GM12892 (cell line): ENCODE data around the gene ZNF771.

Experiments
- DNase-seq: peaks from one replicate; pipeline ENCODE4 v3.0.0; 2011; ENCODE audit not compliant: insufficient read length
- FAIRE-seq: peaks from 2 replicates; lab custom pipeline; 2011; peaks lifted over from hg19 to GRCh38; lab: Jason Lieb, UNC
- POLR2A ChIP-seq: IDR thresholded peaks from 2 replicates; pipeline ENCODE4 v1.6.1; 2011; ENCODE audit warnings: low read depth, low read length, control low read depth
- POLR2AphosphoS5 ChIP-seq: IDR thresholded peaks from 2 replicates; pipeline ENCODE4 v1.6.1; 2011; ENCODE audit warnings: low read depth, low read length, control low read depth
- TAF1 ChIP-seq: IDR thresholded peaks from 2 replicates; pipeline ENCODE4 v1.6.1; 2011; ENCODE audit warnings: low read depth, mild to moderate bottlenecking, control low read depth, low read length, borderline replicate concordance

ZNF771 gene

DNA sequence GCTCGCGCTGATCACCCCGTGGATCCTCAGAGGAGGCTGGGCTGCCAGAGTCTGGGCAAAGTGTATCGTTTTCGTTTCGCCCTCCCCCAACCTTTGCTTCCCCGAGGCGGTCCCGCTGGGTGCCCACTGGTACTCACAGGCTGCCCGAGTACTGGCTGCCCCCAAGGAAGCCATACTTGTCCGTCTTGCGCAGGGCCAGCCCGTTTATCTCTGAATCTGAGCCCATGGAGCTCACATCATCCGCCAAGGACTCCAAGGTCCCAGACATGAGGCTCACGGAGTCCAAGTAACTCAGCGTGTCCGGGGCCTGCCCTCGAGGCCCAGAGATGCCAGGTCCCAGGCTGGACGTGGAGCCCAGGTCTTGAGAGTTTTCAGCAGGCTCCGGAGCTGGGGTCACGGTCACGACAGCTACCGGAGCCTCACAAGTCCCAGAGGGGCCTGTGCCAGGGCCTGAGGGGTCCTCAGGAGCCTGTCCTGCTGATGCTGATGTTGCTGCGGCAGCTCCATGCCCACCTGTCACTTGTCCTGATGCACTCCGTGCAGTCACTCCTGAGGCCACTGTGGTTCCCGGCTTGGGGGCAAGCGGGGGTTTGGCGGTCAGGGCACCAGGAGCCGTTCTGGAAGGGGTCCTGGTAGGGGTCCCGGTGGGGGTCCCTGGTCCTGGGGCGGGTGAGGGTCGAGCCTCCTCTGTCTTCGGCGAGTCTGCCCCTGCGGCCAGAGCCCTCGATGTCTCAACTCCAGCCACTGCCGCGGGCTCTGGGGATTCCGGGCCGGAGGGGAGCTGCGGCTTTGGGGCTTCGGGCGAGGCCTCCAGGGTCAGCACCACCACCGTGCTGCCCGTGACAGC is 38.1 kb upstream of the ZNF771 start:
- FAIRE-seq = peak; percentile 27
- no peak for DNase-seq
- TF ChIP-seq POLR2A = no peak

DNA sequence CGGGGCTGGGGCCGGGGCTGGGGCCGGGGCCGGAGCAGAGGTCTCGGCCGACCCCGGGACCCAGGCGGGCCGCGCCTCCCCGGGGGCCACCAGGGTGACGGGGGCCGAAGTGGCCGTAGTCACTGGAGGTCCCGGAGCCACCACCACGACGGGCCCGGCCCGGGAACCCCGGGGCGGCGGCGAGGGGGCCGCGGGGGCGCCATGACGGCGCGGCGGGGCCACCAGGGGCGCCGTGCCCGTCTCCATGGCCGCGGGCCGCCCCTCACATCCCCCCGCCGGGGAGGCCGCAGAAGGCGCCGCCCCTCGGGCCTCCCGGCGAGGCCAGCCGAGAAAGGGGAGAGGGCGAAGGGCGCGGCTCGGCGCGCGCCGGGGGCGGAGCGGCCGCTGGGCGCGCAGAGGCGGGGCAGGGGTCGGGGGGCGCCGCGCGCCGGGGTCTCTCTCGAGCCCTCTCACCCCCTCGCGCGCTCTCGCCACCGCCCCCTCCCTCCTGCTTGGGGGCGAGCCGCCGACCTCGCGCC is 37.4 kb upstream of the ZNF771 start:
- DNase-seq = no peak
- TF ChIP-seq TAF1 (no peak), POLR2A (peak; percentile 52; the same call in 1 of the 2 replicates)
- no peak for FAIRE-seq

DNA sequence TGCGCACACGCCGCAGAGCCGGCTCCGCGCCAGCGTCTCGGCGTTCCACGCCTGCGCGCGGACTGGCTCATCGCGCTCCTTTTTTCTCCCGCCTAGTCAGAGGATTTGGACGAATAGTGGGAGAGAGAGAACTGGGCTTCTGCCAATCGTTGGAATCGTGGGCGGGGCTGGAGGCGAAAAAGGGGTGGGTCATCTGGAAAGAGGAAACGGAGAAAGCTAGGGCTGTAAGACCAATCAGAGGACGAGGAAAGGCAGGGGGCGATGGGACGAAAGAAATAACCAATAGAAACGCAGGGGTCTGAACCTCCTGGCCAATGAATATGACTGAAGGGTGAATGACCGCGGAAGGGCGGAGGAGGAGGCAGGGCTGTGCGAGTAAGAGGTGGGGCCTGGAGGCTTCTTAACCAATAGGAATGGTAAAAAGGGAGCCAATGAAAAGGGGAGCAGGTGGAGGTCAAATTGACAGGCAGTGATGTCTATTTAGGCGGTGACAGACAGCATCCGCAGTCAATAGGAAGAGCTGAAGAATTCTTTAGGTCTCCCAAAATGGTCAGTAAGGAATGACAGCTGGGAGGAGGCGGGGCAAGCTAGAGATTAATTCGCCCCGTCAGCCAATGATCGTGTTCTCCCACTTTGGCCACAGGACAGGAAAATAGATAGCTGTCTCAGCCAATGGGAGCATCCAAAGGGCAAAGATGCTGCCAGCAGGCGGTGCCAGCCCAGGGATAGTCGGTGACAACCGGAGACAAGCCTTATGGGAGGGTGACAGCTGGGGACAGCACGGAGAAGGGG is 36.8 kb upstream of the ZNF771 start, which contains the start of gene TBC1D10B:
TSS of gene TBC1D10B (minus strand) at position 39 of the 792 bp plus-strand sequence. CDS start 311 bp downstream, outside the sequence.
- peak; percentile 94 for DNase-seq

DNA sequence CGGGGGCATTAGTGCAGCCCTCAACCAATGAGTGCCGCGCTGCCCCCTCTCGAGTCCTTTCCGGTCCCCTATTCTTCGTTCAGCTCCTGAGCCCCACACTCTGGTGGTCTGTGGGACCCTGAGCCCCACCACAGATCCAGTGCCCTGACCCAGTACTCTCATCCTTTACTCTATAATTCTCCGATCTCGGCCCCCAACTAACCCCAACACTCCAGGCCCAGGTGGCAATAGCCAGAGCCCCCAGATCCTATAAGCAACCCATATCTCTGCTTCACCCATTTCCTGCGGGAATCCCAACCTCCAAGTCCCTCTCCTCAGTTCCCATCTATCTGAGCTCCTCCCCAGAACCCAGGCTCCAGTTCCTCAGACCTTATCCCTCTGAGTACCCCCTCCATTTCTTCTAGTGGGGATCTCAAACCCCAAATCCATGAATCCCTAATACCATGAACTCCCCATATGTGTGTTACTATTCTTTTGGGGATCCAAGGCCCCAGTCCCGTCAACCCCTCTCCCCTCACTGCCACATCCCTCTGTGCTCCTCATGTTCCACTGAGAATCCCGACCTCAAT is 36.1 kb upstream of the ZNF771 start:
- FAIRE-seq (peak; percentile 9), DNase-seq (no peak)
- no peak for TF ChIP-seq TAF1
- peak; percentile 63; the same call in 1 of the 2 replicates for TF ChIP-seq POLR2A
- TF ChIP-seq POLR2AphosphoS5 = 0 out of 2 replicates have a peak, but pooled peaks have one; percentile 22

More for the DNA sequence above, 36.8 kb upstream of the ZNF771 start, which contains the start of gene TBC1D10B:
- TF ChIP-seq POLR2A = no peak
- no peak for TF ChIP-seq TAF1
- no peak for TF ChIP-seq POLR2AphosphoS5
- FAIRE-seq = peak; percentile 99

DNA sequence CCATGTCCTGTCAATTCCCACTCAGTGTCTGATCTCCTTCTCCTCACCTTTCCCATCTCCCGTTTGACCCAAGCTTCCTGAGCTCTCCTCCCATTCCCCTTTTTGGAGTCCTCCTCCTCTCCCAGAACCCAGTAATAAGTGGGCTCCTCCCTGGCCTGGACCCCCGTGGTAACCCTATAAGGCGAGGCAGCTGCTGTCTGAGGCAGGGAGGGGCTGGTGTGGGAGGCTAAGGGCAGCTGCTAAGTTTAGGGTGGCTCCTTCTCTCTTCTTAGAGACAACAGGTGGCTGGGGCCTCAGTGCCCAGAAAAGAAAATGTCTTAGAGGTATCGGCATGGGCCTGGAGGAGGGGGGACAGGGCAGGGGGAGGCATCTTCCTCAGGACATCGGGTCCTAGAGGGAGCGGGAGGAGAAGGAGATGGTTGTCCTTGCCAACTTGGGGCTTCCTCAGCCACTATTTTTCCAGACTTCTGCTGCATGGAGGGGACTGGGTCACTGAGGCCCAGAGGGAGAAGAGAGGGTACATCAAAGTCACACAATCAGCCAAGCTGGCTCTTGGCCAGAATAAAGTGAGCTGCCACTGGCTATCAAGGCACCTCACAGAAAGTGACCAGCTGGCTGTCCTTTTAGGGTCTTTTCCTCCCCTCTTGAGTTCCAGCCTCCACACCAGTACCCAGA is 35.2 kb upstream of the ZNF771 start:
- FAIRE-seq (no peak), DNase-seq (no peak)
- TF ChIP-seq POLR2A (no peak), POLR2AphosphoS5 (no peak)

DNA sequence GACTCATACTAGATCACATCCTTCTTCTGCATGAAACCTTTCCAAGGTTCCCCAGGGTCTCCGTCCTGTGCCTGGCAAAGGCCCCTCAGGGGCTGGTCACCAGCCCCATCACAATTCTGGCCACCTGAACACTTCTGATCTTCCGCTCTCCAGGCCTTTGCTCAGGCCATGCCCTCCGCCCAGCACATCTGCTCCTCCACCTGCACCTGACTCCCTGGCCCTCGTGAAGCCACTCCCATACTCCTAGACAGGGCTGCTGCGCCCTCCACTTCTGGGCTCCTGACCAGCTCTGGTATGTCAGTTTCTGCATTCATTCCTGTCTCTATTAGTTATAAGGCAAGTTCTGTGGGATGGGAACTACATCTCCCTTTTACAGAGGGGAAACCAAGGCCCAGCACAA is 34.7 kb upstream of the ZNF771 start:
- DNase-seq (no peak), FAIRE-seq (no peak)
- TF ChIP-seq POLR2A (no peak), TAF1 (no peak), POLR2AphosphoS5 (no peak)

DNA sequence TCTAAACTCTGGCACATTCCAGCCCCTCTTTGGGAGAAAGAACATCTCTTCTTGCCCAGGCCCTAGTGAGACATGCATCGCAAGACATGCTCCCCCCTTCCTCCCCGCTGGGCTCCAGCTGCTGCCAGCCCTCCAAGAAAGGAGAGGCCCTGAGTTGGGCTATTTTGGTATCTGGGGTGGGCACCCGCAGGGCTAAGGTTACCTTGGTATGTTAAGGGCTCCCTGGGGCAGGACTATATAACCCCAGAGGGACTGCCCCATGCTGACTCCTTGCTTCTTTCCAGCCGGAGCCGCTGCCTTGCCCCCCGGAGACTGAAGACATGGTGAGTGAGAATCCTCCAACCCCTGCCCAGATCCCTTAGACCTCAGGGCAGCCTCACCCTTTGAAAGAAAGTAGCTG is 32.9 kb upstream of the ZNF771 start, which contains the start of gene MYL11:
TSS of gene MYL11 (plus strand) at position 265 of the 400 bp plus-strand sequence. CDS start at position 321, 56 bp downstream.
- no peak for TF ChIP-seq POLR2A
- TF ChIP-seq TAF1 = no peak
- no peak for TF ChIP-seq POLR2AphosphoS5
- no peak for FAIRE-seq

DNA sequence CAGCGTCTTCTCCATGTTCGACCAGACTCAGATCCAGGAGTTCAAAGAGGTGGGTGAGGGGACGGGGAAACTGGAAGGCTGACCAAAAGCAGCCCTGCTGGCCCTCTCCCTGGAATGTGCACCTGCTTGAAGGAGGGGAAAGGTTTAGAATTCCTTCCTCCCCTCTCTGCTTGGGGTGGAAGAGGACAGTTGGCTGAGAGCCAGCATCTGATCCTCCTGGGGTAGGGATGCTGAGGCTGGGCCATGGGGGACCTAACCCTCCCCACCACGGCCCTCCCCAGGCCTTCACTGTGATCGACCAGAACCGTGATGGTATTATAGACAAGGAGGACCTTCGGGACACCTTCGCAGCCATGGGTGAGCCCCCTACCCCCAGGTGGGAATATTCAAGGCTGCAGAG is 31.5 kb upstream of the ZNF771 start:
- DNase-seq (no peak), FAIRE-seq (no peak)
- no peak for TF ChIP-seq TAF1
- no peak for TF ChIP-seq POLR2AphosphoS5
- no peak for TF ChIP-seq POLR2A

More for the DNA sequence above, 32.9 kb upstream of the ZNF771 start, which contains the start of gene MYL11:
- no peak for DNase-seq

DNA sequence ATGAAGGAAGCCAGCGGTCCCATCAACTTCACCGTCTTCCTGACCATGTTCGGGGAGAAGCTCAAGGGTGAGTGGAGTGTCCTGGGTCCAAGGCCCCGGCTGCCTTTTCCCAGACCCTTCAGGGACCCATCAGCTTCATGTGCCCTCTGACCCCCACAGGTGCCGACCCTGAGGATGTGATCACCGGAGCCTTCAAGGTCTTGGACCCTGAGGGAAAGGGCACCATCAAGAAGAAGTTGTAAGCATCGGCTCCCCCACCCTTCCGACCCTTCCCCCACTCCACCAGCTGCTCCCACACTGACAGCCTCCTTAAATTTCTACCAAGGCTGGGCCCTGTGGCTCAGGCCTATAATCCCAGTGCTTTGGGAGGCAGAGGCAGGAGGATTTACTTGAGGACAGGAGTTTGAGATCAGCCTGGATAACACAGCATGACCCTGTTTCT is 30.9 kb upstream of the ZNF771 start:
- FAIRE-seq (no peak), DNase-seq (no peak)
- TF ChIP-seq POLR2A (no peak), POLR2AphosphoS5 (no peak), TAF1 (no peak)

DNA sequence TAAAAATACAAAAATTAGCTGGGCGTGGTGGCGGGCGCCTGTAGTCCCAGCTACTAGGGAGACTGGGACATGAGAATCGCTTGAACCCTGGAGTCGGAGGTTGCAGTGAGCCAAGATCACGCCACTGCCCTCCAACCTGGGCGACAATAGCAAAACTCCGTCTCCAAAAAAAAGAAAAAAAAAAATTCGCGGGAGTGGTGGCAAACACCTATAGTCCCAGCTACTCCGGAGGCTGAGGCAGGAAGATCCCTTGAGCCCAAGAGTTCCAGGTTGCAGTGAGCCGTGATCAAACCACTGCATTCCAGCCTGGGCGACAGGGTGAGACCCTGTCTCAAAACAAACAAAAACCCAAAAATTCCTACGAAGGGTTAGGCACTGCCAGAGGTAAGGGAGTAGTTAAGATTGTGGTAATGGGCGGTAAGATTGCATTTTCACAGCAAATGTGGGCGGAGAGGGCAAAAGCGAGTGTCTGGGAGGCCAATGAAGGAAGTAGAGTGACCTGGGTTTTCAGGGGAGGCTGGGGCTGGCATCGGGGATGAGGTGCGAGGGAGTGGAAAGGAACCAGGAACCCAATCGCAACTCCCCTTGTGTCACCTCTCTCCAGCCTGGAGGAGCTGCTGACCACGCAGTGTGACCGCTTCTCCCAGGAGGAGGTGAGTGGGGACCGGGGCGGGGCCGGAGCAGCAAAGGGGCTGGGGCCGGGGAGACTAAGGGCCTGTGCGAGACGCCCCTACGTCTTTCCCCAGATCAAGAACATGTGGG is 30.2 kb upstream of the ZNF771 start:
- FAIRE-seq (peak; percentile 9), DNase-seq (no peak)
- TF ChIP-seq TAF1 (no peak), POLR2A (no peak), POLR2AphosphoS5 (no peak; the same call in 1 of the 2 replicates)
